Superior temporal gyrus (tissue), 1 donor: ENCODE data around the gene RPA4.
"Not testable (repeated sequence)": the region's sequence is repeated elsewhere in the genome, so short reads cannot be mapped to it uniquely, and the experiment has no call there.

Experiments
- DNase-seq: peaks from one replicate; pipeline ENCODE4 v3.0.0-alpha.2; 2016; ENCODE audit errors: extremely low spot score

The RPA4 gene

GRCh38 chrX:96883608-96884007 lies at the start of gene RPA4:
TSS of gene RPA4 (plus strand) at chrX:96883908. CDS start at chrX:96884311, 403 bp downstream.
- no peak for DNase-seq

DNA sequence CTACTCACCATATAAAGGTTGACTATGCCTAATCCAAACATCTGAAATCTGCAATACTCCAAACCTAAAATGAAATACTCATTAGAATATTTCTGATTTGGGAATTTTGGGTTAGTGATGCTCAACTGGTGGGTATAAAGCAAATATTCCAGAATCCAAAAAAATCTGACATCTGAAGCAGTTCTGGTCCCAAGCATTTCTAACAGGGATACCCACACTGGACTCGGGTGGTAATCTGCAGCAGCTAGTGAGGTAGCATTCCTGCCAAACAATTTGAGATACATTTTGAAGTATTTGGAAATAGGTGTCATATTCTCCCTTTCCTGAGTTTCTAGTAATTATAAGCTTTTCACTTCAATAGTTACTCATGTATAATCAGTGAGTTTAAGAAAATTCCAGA lies 49.6 kb upstream of the RPA4 start:
- DNase-seq = no peak

- no peak for DNase-seq
Observed at GRCh38 chrX:96835660-96836289, 47.9 kb upstream of the RPA4 start.

DNA sequence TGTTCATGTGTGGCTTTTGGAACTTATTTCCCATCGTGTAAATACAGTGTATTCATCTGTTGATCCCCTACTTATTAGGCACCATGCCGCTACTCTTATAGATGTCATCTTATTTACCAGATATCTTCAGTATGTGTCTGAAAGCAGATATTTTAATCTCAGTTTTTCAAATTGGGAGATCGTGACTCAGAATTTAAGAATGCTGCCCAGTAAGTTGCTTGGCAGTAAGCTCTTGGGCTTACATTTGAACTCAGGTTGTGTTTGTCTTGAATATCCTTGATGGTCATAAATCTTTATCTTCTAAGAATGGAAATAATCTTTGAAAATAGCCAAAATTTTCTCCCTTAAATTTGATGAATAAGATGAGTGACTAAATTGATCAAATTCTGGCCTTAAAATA lies 45.9 kb upstream of the RPA4 start:
- no peak for DNase-seq

DNA sequence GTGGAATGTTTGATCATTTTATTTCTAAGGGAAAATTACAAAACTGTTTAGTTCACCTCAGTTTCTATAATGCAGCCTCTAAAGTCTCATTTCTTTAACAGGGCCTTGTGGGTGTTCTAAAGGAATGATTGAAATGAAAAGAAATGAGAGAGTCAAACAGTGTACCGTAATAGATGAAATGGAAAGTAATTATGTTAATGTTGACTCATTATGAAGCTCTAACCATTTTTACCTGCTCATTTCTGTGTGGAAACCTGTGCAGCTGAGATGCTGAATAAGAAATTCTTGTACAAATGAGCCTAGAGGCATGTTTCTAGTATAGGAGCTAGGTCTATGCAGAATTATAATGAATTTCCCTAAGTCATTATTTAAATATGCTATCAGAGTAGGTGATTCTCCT lies 45.2 kb upstream of the RPA4 start:
- DNase-seq = no peak

GRCh38 chrX:96841325-96841724 lies 42.4 kb upstream of the RPA4 start:
- DNase-seq = no peak

- not testable (repeated sequence) for DNase-seq
Observed at GRCh38 chrX:96841866-96842265, 41.8 kb upstream of the RPA4 start.

- DNase-seq = no peak
Observed at GRCh38 chrX:96843566-96843965, 40.1 kb upstream of the RPA4 start.

GRCh38 chrX:96846841-96847240 lies 36.9 kb upstream of the RPA4 start:
- no peak for DNase-seq

DNA sequence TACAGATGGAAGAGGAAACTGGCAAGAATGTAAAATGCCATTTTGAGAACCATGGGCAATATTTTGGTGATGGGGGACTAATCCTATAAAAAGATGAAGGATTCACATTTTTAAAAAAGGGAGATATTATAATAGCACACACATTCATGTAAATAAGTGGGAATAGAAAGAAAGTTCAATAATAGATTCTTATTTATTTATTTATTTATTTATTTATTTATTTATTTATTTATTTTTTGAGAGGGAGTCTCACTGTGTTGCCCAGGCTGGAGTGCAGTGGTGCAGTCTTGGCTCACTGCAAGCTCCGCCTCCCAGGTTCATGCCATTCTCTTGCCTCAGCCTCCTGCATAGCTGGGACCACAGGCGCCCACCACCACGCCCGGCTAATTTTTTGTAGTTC lies 24.3 kb upstream of the RPA4 start:
- not testable (repeated sequence) for DNase-seq

DNA sequence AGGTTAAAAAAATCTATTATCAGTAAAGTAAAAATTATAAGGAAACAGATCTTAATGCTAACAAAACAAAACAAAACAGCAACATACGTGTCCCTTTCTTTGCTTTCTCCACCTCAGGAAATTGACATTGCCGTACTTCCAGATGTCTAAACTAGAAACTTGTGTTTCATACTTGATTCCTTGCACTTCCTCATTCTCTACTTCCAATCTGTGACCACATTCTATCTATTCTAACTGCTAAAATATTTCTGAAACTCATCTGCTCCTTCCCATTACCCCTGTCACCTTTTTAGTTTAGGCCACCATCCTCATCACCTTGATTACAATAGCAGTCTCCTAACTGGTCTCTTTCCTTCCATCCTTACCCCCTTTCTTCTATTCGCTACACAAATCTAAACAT lies 22.5 kb upstream of the RPA4 start:
- no peak for DNase-seq

DNA sequence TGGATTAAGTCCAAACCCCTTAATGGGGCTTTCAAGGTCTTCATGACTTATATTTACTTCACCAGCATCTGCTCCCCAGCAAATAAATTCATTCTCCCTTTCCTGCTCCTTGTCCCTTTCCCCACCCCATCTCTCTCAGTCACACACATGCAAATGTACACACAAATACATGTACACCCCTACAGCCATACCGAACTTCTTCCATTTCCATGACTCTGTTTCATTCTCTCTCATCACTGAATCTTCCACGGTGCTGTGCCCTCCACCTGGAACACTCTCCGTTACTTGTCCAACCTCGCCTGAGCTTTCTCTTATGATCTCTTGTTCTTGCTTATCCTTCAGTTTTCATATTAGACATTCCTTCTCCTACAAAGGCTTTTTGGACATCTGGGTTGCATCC lies 22.0 kb upstream of the RPA4 start:
- DNase-seq = no peak

DNA sequence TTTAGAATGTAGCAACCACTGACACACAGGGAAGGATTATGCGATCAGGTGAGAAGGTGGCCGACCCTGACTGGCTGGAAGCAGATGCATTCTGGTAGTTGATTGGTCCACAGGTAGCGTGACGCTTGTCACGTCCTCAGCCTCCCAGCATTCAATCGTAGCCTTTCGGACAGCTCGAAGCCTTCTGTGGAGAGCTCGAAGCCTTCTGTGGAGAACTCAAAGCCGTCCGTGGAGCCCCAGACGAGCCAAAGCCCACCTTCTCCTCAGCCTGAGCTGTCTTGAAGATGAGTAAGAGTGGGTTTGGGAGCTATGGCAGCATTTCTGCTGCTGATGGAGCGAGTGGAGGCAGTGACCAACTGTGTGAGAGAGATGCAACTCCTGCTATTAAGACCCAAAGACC lies 319 bp downstream of the RPA4 start:
- no peak for DNase-seq

DNA sequence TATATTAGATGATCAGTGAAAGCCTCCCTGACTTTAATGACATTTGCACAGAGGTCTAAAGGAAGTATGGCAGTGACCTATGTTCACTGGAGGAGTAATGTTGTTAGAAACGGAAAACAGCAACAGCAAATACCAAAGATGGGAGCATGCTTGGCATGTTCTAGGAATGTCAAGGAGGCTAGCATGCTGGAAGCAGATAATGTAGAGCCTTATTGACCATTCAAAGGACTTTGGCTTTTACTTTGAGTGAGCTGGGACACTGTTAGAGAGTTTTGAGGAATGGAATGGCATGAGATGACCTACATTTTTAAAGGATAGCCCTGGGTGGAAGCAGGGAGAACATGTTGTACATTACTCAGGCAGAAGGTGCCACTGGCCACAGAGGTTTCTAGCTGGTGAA lies 6.0 kb downstream of the RPA4 start:
- DNase-seq = no peak

DNA sequence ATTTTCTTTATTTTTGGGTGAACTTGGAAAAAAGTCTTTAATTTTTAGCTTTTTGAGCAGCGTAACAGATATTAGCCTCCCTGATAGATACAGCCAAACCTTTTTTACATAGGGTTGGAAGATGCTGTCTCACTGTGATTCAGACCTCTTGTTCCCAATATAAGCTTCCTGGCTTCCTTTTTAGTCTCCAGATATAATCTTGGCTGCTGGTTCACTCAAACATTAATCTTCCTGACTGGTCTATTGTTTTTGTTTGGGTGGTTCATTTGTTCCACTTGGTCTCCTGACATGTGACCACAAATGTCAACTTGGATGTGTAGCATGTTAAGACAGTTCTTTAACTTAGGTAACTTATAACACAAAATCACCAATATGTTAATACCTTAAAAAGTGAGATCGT lies 23.0 kb downstream of the RPA4 start:
- DNase-seq = no peak

GRCh38 chrX:96907516-96908272 lies 24.0 kb downstream of the RPA4 start:
- DNase-seq = no peak

DNA sequence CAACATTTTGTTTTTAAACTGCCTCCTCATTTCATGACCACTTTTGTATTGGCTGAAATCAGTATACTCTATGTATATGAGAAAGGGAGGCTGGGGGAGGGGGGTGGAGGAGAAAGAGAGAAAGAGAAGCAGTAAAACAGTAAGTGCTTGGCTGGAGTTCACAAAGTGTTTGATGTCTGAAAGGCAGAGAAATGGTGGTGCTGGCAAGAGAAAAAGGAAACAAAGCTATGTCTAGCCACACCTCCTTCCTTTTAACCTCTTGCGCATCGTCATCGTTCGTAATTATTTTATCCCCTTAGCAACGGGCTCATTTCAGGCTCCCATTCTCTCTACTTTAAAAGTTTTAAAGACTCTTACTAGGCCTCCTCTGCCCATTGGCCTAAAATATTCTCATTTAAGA lies 25.6 kb downstream of the RPA4 start:
- DNase-seq = no peak

- DNase-seq = no peak
Observed at GRCh38 chrX:96918864-96919263, 35.2 kb downstream of the RPA4 start.

DNA sequence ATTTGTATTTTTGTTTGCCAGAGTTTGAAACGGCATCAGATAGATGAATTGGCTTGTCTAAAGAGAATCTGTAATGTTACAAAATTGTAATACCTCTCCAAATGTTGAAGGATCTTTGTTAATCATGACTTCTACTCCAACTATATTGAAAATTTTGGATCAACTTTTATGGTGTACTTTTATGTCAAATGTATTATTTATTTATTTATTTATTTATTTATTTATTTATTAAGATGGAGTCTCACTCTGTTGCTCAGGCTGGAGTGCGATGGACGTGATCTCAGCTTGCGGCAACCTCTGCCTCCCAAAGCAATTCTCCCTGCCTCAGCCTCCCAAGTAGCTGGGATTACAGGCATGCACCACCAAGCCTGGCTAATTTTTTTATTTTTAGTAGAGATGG lies 36.0 kb downstream of the RPA4 start:
- no peak for DNase-seq

GRCh38 chrX:96924581-96924980 lies 40.9 kb downstream of the RPA4 start:
- no peak for DNase-seq

DNA sequence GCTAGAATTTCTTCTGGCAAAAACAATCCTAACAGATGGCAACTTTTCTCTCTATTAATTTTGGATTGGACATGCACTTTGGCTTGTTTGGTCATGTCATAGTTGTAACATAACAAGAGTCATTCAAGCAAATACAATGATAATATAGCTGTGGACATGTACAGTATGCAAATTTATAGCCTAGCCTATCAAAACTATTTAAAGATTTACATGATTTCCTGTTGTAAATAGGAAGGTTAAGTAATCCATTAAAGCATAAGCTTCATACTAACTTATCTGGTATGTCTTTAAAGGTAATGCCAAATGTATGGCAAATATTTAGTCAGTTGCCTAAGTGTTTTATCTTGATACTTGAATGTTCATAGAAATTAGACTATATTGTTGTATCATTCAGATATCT lies 45.3 kb downstream of the RPA4 start:
- DNase-seq = no peak
